Cardiac muscle cell (in vitro differentiated cells and primary cell): ENCODE data around the gene NTPCR. TPM values are rescaled to one million over a fixed set of nuclear protein-coding genes. Genes with fewer than 3 reads are reported as not detected.
A peak's percentile ranks its signal among the peaks of the same experiment; 100 is the strongest.

Experiments
- DNase-seq, 2 donors: peaks; one replicate each; pipeline versions ENCODE4 v3.0.0 to v3.0.0-alpha.2; 2010 to 2017; ENCODE audit warnings: low read depth in 1 of 2, low spot score in 1 of 2
- H3K27ac ChIP-seq: fragments of 200-600 bp; sonication (generic); 2 replicates; pipeline ENCODE4 v1.5.1; 2016
- H3K27me3 ChIP-seq: fragments of 200-600 bp; sonication (generic); 2 replicates; pipeline ENCODE4 v1.6.0; 2016; ENCODE audit warnings: control low read depth
- H3K36me3 ChIP-seq: fragments of 200-600 bp; sonication (generic); 2 replicates; pipeline ENCODE4 v1.5.1; 2016; ENCODE audit warnings: control low read depth
- H3K4me1 ChIP-seq: fragments of 200-600 bp; sonication (generic); 2 replicates; pipeline ENCODE4 v1.8.1; 2017; ENCODE audit warnings: low read depth, mild to moderate bottlenecking, mixed run types
- H3K4me3 ChIP-seq: fragments of 200-600 bp; sonication (generic); 2 replicates; pipeline ENCODE4 v1.5.1; 2016; ENCODE audit warnings: mild to moderate bottlenecking
- H3K9me3 ChIP-seq: fragments of 200-600 bp; sonication (generic); 2 replicates; pipeline ENCODE4 v1.5.1; 2017; ENCODE audit warnings: low read depth, mild to moderate bottlenecking, control low read depth
- polyA plus RNA-seq: library from polyadenylated mRNA; unstranded; fragments of >200 nt; fragmentation: Nextera tagmentation; extraction: Ambion mirVana; gene quantifications from 2 replicates; pipeline ENCODE4 v1.2.1, GENCODE V29; 2016
- total RNA-seq: library from RNA; depleted of rRNA; stranded (reverse); fragments of >200 nt; gene quantifications from 2 replicates; pipeline ENCODE4 v1.2.3, GENCODE V29; 2016
- TF ChIP-seq, protein P1 (sequence below): IDR thresholded peaks from 2 replicates; pipeline ENCODE4 v1.5.1; 2012; ENCODE audit warnings: low read depth, mild to moderate bottlenecking, low read length

NTPCR gene
- total and polyA plus RNA-seq, 2 experiments from 2014 or later: 37.5 to 154 TPM

DNA sequence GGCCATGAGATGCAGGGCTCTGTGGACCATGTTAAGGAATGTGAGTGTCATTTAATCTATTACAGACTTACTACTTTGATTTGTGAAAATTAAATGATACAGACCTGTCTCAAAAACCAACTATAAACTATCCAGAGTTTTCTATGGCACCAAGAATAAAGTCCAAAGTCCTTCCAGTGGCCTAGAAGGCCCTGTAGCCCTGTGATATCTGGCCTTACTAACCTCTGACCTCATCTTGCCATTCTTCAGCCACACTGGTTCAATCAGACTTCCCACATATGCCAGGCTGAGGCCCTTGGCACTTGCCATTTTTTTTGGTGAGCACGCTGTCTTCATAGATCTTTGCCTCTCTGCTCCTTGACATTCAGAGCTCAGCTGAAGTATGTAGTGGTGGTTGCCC is 7.7 kb downstream of the NTPCR start:
- Histone ChIP-seq H3K4me3 (no peak overlapping the region), H3K9me3 (no peaks in the 10 kb centered on the region), H3K27ac (no peak overlapping the region), H3K36me3 (peaks cover 16% of the 10 kb centered on the region), H3K4me1 (peaks cover 8% of the 10 kb centered on the region), H3K27me3 (no peaks in the 10 kb centered on the region)
- no peak for DNase-seq
- TF ChIP-seq, protein P1, sequence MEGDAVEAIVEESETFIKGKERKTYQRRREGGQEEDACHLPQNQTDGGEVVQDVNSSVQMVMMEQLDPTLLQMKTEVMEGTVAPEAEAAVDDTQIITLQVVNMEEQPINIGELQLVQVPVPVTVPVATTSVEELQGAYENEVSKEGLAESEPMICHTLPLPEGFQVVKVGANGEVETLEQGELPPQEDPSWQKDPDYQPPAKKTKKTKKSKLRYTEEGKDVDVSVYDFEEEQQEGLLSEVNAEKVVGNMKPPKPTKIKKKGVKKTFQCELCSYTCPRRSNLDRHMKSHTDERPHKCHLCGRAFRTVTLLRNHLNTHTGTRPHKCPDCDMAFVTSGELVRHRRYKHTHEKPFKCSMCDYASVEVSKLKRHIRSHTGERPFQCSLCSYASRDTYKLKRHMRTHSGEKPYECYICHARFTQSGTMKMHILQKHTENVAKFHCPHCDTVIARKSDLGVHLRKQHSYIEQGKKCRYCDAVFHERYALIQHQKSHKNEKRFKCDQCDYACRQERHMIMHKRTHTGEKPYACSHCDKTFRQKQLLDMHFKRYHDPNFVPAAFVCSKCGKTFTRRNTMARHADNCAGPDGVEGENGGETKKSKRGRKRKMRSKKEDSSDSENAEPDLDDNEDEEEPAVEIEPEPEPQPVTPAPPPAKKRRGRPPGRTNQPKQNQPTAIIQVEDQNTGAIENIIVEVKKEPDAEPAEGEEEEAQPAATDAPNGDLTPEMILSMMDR: no peak

DNA sequence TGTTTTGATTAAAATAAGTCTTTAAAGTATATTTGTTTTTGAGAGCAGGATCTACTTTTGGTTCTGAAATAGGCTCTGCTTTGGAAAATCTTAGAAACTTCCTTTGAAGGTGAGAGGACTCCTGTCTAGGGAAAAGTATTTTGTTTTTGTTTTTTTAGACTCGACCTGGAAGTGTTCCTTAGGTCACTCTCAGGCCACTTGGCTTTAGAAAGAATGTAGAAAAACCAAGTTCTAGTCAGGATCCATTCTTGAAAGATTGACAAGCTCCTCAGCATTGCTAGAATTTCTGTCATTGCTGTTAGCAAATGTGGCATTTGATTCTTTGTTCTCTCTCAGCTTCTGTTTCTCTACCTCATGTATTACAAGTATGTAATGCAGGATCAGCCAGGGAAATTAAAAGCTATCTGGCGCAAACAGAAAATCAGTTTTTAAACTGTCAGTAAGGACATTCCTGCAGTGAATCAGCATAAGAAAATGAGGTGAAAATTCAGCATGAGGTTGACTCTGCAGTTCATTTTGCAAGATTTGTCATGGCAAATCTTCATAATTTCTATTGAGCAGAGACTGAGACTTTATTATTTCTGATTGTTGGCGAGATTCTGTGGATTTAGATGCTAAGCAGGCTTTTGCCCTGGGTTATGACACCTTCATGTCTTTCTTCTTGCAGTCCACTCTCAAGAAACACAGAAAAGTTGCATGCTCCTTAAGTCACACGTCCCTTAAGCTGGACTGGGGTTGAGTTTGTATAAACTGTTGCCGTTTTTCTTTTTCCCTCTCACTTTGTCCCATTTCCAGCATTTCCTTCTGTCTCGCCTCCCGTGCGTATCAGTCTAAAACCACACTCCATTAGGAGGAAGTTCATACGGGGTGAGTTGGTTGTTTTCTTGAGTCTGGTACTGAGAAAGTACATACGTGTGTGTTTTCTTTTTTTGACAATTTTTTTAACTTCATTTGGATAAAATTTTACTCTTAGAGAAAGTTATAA is 12.6 kb downstream of the NTPCR start:
- H3K4me3 ChIP-seq: no peak overlapping the region
- peaks cover 9% of the 10 kb centered on the region for H3K4me1 ChIP-seq
- peak in 1 of 2 donors; percentile 79 for DNase-seq
- peaks cover 6% of the 10 kb centered on the region for H3K36me3 ChIP-seq
- H3K9me3 ChIP-seq: no peaks in the 10 kb centered on the region
- no peaks in the 10 kb centered on the region for H3K27me3 ChIP-seq
- TF ChIP-seq, protein P1: no peak
- H3K27ac ChIP-seq: peak overlapping the region; percentile 72

DNA sequence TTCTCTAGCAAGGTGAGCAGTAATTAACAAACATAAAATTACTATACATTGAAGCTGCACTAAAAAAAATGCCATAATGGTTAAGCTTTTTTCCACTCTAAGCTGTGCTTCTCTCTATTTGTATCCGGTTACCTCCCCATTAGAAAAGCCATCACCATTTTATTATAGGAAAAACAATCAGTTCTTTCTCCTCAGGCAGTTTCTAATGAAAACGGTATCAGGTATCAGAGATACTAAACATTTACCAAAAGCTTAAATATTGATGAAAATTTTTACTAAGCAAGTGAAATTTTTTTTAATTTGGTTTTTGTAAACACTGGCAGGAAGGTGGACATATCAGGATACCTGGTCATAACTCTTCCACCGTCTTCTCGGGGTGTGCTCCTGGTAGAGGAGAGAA is 14.2 kb downstream of the NTPCR start:
- no peak for DNase-seq
- H3K27ac ChIP-seq: no peak overlapping the region
- TF ChIP-seq, protein P1: no peak
- H3K9me3 ChIP-seq: no peaks in the 10 kb centered on the region
- H3K4me1 ChIP-seq: peaks cover 9% of the 10 kb centered on the region
- no peak overlapping the region for H3K4me3 ChIP-seq
- H3K27me3 ChIP-seq: no peaks in the 10 kb centered on the region
- no peaks in the 10 kb centered on the region for H3K36me3 ChIP-seq

DNA sequence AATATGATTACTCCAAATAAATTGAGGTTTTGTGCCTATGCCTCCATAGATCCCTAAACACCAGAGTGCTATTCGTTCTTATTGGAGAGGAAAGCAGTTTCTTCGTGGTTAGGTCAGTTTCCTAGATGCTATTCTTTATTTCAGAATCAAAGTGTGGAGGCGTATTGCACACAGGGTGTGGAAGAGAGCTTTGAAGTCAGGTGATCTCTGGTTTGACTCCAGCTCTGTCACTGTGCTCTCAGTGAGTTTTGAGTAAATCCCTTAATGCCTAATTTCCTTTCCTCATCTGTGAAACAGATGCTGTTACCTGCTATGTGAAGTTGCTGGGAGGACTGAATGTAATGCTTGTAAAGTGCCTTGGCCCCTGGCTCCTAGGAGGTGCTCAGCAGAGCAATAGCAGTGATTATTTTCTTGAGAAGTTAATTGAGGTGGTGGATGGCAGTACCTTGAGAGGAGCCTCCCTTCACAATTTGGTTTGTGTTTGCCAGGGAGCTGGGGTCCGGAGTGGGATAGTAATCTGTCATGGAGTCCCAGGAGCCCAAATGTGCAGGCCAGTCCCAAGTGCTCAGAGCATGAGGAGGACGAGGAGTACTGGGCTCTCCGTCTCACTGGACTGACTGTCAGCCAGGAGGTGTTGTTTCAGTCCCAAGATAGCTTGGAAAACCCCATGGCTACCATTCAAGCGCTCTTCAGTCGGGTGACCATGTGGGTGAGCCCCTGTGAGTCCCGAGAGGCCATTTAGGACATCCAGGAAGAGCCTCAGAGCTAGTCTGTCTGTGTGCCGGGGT is 14.9 kb downstream of the NTPCR start:
- TF ChIP-seq, protein P1: no peak
- H3K36me3 ChIP-seq: peaks cover 6% of the 10 kb centered on the region
- peaks cover 9% of the 10 kb centered on the region for H3K4me1 ChIP-seq
- no peak overlapping the region for H3K4me3 ChIP-seq
- no peaks in the 10 kb centered on the region for H3K9me3 ChIP-seq
- H3K27me3 ChIP-seq: no peaks in the 10 kb centered on the region
- DNase-seq: no peak
- H3K27ac ChIP-seq: no peak overlapping the region

DNA sequence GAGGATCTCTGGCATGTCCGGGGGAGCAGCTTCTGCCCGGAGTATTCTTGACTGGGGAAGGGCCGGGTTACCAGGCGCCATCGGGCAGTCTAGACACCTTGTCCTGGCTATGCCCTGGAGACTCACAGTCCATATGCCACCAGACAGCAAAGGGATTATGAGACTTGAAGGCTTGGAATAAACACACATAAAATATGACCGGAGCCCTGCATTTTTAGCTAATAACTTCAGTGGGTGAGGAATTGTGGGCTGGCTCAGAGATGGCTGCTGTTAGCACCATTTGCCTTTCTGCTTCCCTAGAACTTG is 15.5 kb downstream of the NTPCR start:
- H3K9me3 ChIP-seq: no peaks in the 10 kb centered on the region
- DNase-seq: no peak
- TF ChIP-seq, protein P1: no peak
- H3K4me1 ChIP-seq: peaks cover 9% of the 10 kb centered on the region
- H3K27ac ChIP-seq: no peak overlapping the region
- no peaks in the 10 kb centered on the region for H3K27me3 ChIP-seq
- no peak overlapping the region for H3K4me3 ChIP-seq
- H3K36me3 ChIP-seq: peaks cover 12% of the 10 kb centered on the region
